GM08714 (cell line): ENCODE data around the gene EPB41L4B.

Experiments
- H3K4me3 ChIP-seq: fragments of 200-500 bp; sonication (Bioruptor generic); 2 replicates; pipeline ENCODE4 v1.5.1; 2014; ENCODE audit warnings: mild to moderate bottlenecking, low read length, inconsistent platforms
- ZNF274 ChIP-seq: IDR thresholded peaks from 2 replicates; pipeline ENCODE4 v1.6.1; 2012; ENCODE audit warnings: mild to moderate bottlenecking, low read depth, low read length

EPB41L4B gene

GRCh38 chr9:109335121-109335520 is 14.3 kb upstream of the EPB41L4B start:
- TF ChIP-seq ZNF274 = no peak
- H3K4me3 ChIP-seq = no peak overlapping the region

- H3K4me3 ChIP-seq = no peak overlapping the region
- no peak for TF ChIP-seq ZNF274
Measured at GRCh38 chr9:109331353-109331752, 10.5 kb upstream of the EPB41L4B start.

GRCh38 chr9:109329638-109330258 is 8.9 kb upstream of the EPB41L4B start:
- H3K4me3 ChIP-seq = no peak overlapping the region
- no peak for TF ChIP-seq ZNF274

GRCh38 chr9:109328978-109329637 is 8.2 kb upstream of the EPB41L4B start:
- no peak for TF ChIP-seq ZNF274
- no peak overlapping the region for H3K4me3 ChIP-seq

- no peak for TF ChIP-seq ZNF274
- H3K4me3 ChIP-seq = no peak overlapping the region
Measured at GRCh38 chr9:109325089-109325488, 4.2 kb upstream of the EPB41L4B start.

GRCh38 chr9:109323771-109324170 is 2.9 kb upstream of the EPB41L4B start:
- TF ChIP-seq ZNF274 = no peak
- no peak overlapping the region for H3K4me3 ChIP-seq

- no peak for TF ChIP-seq ZNF274
- no peak overlapping the region for H3K4me3 ChIP-seq
Measured at GRCh38 chr9:109321727-109322126, 868 bp upstream of the EPB41L4B start.

- H3K4me3 ChIP-seq = no peak overlapping the region
- no peak for TF ChIP-seq ZNF274
Measured at GRCh38 chr9:109320331-109320741, 523 bp downstream of the EPB41L4B start.

GRCh38 chr9:109319626-109320241 is 1.1 kb downstream of the EPB41L4B start:
- no peak for TF ChIP-seq ZNF274
- no peak overlapping the region for H3K4me3 ChIP-seq

- H3K4me3 ChIP-seq = no peak overlapping the region
- no peak for TF ChIP-seq ZNF274
Measured at GRCh38 chr9:109319017-109319625, 1.7 kb downstream of the EPB41L4B start.

- TF ChIP-seq ZNF274 = no peak
- H3K4me3 ChIP-seq = no peak overlapping the region
Measured at GRCh38 chr9:109317979-109318741, 2.7 kb downstream of the EPB41L4B start.

GRCh38 chr9:109317311-109317978 is 3.4 kb downstream of the EPB41L4B start:
- no peak for TF ChIP-seq ZNF274
- H3K4me3 ChIP-seq = no peak overlapping the region

- H3K4me3 ChIP-seq = no peak overlapping the region
- no peak for TF ChIP-seq ZNF274
Measured at GRCh38 chr9:109316207-109316640, 4.6 kb downstream of the EPB41L4B start.

- no peak overlapping the region for H3K4me3 ChIP-seq
- no peak for TF ChIP-seq ZNF274
Measured at GRCh38 chr9:109315480-109316206, 5.2 kb downstream of the EPB41L4B start.
